ENCODE measurements around the gene ZPR1.

GRCh38 chr11:116792144-116792868 is 4.5 kb upstream of the ZPR1 start:
- TF ChIP-seq CTCF (IDR thresholded peaks at IDR 0.05) (no peak), POLR2A (IDR thresholded peaks at IDR 0.05) (no peak)

Data from adrenal gland (tissue), 5 donors.